HUES6 (cell line): Measurements from ENCODE around the gene C2CD5.
A peak's percentile ranks its signal among the peaks of the same experiment; 100 is the strongest.
"Not testable (repeated sequence)": the region's sequence is repeated elsewhere in the genome, so short reads cannot be mapped to it uniquely, and the experiment has no call there.

Experiments
- H3K27ac ChIP-seq: 2 replicates; pipeline ENCODE4 v1.7.0; 2013; ENCODE audit warnings: low read depth, mild to moderate bottlenecking, low read length, inconsistent platforms
- H3K27me3 ChIP-seq: 2 replicates; pipeline ENCODE4 v1.6.1; 2013; ENCODE audit warnings: low read length; ENCODE audit not compliant: control insufficient read depth, insufficient read depth
- H3K36me3 ChIP-seq: 2 replicates; pipeline ENCODE4 v1.6.1; 2013; ENCODE audit warnings: low read length; ENCODE audit not compliant: control insufficient read depth, insufficient read depth
- H3K4me1 ChIP-seq: 2 replicates; pipeline ENCODE4 v1.6.1; 2013; ENCODE audit warnings: low read length; ENCODE audit not compliant: control insufficient read depth, insufficient read depth
- H3K4me3 ChIP-seq: 2 replicates; pipeline ENCODE4 v1.5.1; 2013; ENCODE audit warnings: low read depth, low read length
- H3K9ac ChIP-seq: one replicate; pipeline ENCODE4 v1.6.1; 2013; ENCODE audit warnings: mild to moderate bottlenecking, low read length
- H3K9me3 ChIP-seq: 2 replicates; pipeline ENCODE4 v1.6.1; 2013; ENCODE audit warnings: low read depth, low read length; ENCODE audit not compliant: control insufficient read depth, insufficient read depth

The C2CD5 gene

DNA sequence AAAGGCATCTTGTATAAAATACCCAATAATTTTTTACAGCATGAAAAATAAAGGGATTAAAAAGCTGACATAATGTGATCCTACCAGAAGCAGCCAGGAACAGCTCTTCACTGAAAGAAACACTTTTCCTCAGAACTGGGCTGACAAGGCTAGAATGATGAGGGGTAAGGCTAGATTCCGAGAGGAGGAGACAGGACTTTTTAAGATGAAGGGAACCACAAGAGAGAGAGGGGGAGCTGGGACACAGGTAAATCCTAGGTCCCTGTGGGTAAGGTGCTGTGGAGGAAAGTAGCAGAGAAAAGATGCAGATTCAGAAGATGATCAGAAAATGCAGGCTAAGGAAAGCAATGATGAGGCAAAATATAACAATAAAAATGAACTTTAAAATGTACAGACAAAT, 29.5 kb downstream of the C2CD5 start:
- no peak overlapping the region for H3K4me3 ChIP-seq
- no peak overlapping the region for H3K27ac ChIP-seq
- H3K9me3 ChIP-seq, result no peaks in the 10 kb centered on the region
- H3K4me1 ChIP-seq, result no peaks in the 10 kb centered on the region
- H3K36me3 ChIP-seq, result peaks cover 20% of the 10 kb centered on the region
- H3K27me3 ChIP-seq, result no peaks in the 10 kb centered on the region
- no peak overlapping the region for H3K9ac ChIP-seq

DNA sequence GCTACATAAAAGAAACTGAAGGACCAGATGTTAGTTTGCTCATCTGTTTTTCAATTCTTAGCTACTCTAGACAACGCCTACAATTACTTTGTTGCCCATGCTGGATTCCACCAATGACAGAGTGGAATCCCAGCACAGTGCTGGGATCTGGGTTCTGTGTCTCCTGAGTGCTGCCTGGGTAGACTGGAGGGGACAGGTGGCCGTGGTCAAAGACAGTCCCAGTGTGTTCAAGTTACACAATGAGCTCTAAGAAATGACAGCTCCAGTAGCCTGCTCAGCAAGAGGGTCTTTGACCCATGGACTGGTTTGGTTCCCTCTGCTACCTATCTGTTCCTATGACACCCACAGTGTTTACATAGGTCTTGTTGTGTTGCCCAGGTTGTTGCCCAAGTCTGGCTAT, 38.5 kb downstream of the C2CD5 start:
- Histone ChIP-seq H3K36me3 (peaks cover 18% of the 10 kb centered on the region), H3K4me1 (no peaks in the 10 kb centered on the region), H3K27ac (no peak overlapping the region), H3K9ac (no peak overlapping the region), H3K9me3 (no peaks in the 10 kb centered on the region), H3K4me3 (no peak overlapping the region), H3K27me3 (no peaks in the 10 kb centered on the region)

DNA sequence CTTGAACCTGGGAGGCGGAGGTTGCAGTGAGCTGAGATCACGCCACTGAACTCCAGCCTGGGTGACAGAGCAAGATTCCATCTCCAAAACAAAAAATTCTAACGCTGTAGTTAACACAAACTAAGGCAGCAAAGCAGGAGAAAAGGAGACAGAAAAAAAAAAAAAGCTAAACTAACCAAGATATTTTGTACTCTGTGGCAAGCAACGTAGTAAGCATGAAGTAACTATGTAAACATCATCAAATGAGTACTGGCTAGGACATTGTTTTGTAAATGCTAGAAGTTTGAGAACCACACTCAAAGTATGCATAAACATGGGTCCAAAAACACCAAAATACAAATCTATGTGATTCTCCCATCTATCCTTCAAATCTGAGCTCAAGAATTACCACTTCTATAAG, 44.2 kb downstream of the C2CD5 start:
- no peak overlapping the region for H3K4me3 ChIP-seq
- peaks cover 14% of the 10 kb centered on the region for H3K4me1 ChIP-seq
- H3K9me3 ChIP-seq, result no peaks in the 10 kb centered on the region
- no peak overlapping the region for H3K9ac ChIP-seq
- H3K27ac ChIP-seq, result no peak overlapping the region; the same call in 1 of the 2 replicates
- H3K36me3 ChIP-seq, result peaks cover 7% of the 10 kb centered on the region; the same call in 1 of the 2 replicates
- H3K27me3 ChIP-seq, result no peaks in the 10 kb centered on the region

GRCh38 chr12:22499445-22499844, 44.9 kb downstream of the C2CD5 start:
- Histone ChIP-seq H3K4me3 (no peak overlapping the region), H3K27me3 (no peaks in the 10 kb centered on the region), H3K27ac (peak overlapping the region; percentile 60; the same call in 1 of the 2 replicates), H3K4me1 (peaks cover 14% of the 10 kb centered on the region), H3K9me3 (no peaks in the 10 kb centered on the region), H3K9ac (no peak overlapping the region), H3K36me3 (peaks cover 7% of the 10 kb centered on the region; the same call in 1 of the 2 replicates)

DNA sequence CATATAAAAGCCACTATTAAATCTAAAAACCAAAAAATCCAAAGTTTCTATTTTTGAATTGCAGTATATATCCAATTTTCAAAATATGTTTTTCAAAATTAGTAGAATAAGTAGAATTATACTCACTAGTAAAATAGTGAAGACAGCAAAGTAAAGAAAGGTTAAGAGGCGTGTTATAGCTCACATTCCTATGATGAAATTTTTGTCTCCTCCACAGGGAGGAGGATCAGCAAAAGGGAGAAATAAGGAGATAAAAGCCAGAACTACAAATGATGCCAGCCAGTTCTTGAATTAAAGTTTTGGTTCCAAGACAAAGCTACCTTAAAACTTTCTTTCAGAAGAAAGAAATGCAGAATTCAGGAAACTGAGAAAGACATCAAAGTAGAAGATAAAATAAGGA, 50.0 kb downstream of the C2CD5 start:
- Histone ChIP-seq H3K4me3 (no peak overlapping the region), H3K9me3 (no peaks in the 10 kb centered on the region), H3K4me1 (peaks cover 2% of the 10 kb centered on the region; the same call in 1 of the 2 replicates), H3K9ac (no peak overlapping the region), H3K27me3 (no peaks in the 10 kb centered on the region), H3K27ac (no peak overlapping the region), H3K36me3 (peaks cover 18% of the 10 kb centered on the region)

DNA sequence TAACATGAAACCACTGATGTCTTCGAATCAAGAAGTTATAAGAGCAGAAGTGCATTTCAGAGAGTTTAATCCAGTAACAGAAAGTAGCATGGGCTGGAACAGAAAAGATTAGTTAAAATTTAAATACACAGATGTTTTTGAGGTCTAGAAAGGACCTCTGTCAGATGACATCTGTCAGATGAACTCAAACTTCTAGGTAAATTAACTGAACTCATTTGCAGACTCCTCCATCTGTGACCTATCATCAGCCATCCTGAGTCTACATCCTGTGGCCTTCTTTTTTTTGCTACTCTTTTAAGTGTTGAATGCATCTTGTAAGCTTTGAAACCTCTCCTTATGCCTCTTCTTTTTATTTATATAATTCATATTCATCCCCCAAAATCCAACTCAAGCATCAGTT, 53.3 kb downstream of the C2CD5 start:
- Histone ChIP-seq H3K27ac (no peak overlapping the region), H3K36me3 (peaks cover 22% of the 10 kb centered on the region), H3K27me3 (no peaks in the 10 kb centered on the region), H3K9me3 (no peaks in the 10 kb centered on the region), H3K4me1 (no peaks in the 10 kb centered on the region), H3K4me3 (no peak overlapping the region), H3K9ac (no peak overlapping the region)

GRCh38 chr12:22488478-22488877, 55.9 kb downstream of the C2CD5 start:
- Histone ChIP-seq H3K4me3 (no peak overlapping the region), H3K9ac (no peak overlapping the region), H3K9me3 (no peaks in the 10 kb centered on the region), H3K36me3 (peaks cover 32% of the 10 kb centered on the region), H3K27ac (no peak overlapping the region), H3K4me1 (no peaks in the 10 kb centered on the region), H3K27me3 (no peaks in the 10 kb centered on the region)

DNA sequence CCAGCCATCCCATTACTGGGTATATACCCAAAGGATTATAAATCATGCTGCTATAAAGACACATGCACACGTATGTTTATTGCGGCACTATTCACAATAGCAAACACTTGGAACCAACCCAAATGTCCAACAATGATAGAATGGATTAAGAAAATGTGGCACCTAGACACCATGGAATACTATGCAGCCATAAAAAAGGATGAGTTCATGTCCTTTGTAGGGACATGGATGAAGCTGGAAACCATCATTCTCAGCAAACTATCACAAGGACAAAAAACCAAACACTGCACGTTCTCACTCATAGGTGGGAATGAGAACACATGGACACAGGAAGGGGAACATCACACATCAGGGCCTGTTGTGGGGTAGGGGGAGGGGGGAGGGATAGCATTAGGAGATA, 56.7 kb downstream of the C2CD5 start:
- H3K4me1 ChIP-seq, H3K27ac ChIP-seq, H3K9ac ChIP-seq, H3K9me3 ChIP-seq, H3K27me3 ChIP-seq, H3K4me3 ChIP-seq: not testable (repeated sequence)
- H3K36me3 ChIP-seq, result peaks cover 34% of the 10 kb centered on the region

DNA sequence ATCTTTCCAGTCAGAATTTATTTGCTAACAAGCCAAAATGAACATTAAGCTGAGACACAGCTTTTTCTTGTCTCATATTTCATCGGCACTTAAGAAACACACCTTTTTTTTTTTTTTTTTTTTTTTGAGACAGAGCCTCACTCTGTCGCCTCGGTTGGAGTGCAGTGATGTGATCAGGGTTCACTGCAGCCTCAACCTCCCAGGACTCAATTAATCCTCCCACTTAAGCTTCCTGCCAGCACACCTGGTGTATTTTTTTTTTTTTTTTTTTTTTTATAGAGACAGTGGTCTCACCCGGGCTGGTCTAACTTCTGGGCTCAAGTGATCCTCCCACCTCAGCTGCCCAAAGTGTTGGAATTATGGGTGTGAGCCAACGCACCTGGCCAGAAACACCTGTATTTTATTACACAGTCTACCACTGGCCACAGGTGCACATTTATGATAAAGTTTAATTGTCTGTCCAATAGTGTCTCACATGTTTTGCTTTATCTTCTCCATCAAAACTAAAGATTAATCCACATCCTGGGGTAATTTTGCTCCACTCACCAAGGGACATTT, 62.7 kb downstream of the C2CD5 start:
- Histone ChIP-seq H3K36me3 (peaks cover 27% of the 10 kb centered on the region), H3K27ac (no peak overlapping the region), H3K4me1 (no peaks in the 10 kb centered on the region), H3K9ac (no peak overlapping the region), H3K4me3 (no peak overlapping the region), H3K9me3 (no peaks in the 10 kb centered on the region), H3K27me3 (no peaks in the 10 kb centered on the region)

GRCh38 chr12:22480814-22481213, 63.5 kb downstream of the C2CD5 start:
- not testable (repeated sequence) for H3K9me3 ChIP-seq, H3K27me3 ChIP-seq, H3K27ac ChIP-seq, H3K9ac ChIP-seq, H3K4me1 ChIP-seq, H3K4me3 ChIP-seq
- H3K36me3 ChIP-seq, result peaks cover 27% of the 10 kb centered on the region

GRCh38 chr12:22480016-22480415, 64.3 kb downstream of the C2CD5 start:
- Histone ChIP-seq H3K4me3 (no peak overlapping the region), H3K9ac (no peak overlapping the region), H3K27ac (no peak overlapping the region), H3K36me3 (peaks cover 27% of the 10 kb centered on the region), H3K9me3 (no peaks in the 10 kb centered on the region), H3K27me3 (no peaks in the 10 kb centered on the region), H3K4me1 (no peaks in the 10 kb centered on the region)

DNA sequence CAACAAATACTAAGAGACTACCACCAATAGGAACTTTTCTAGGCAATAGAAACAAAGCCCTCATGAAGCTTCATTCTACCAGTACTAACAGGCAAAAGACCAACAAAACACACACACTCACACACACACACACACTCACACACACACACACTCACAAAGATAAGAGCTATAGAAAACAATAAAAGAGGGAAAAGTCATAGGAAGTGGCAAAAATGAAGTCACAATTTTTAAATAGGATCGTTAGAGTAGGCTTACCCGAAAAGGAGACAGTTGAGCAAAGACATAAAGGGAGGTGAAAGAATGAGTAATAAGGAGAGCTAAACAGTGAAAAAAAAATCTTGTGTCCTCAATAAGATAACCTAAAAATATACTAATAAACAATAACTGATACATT, 66.5 kb downstream of the C2CD5 start:
- H3K9ac ChIP-seq, result no peak overlapping the region
- no peaks in the 10 kb centered on the region for H3K9me3 ChIP-seq
- no peak overlapping the region for H3K27ac ChIP-seq
- no peak overlapping the region for H3K4me3 ChIP-seq
- peaks cover 20% of the 10 kb centered on the region for H3K36me3 ChIP-seq
- H3K27me3 ChIP-seq, result no peaks in the 10 kb centered on the region
- H3K4me1 ChIP-seq, result no peaks in the 10 kb centered on the region
